GM21447 (cell line): Measurements from ENCODE around the gene GRIK4.

Experiments used
- ATAC-seq: cut with Tn5 transposase; IDR thresholded peaks from one replicate; pipeline ENCODE4 v1.9.1; 2021; ENCODE audit not compliant: unreplicated experiment

GRIK4 gene

GRCh38 chr11:120859552-120860295, 348.2 kb downstream of the GRIK4 start:
- no peak for ATAC-seq

GRCh38 chr11:120863359-120863758, 351.8 kb downstream of the GRIK4 start:
- ATAC-seq = no peak

- no peak for ATAC-seq
Measured at GRCh38 chr11:120867024-120867423, 355.5 kb downstream of the GRIK4 start.

GRCh38 chr11:120867531-120867930, 356.0 kb downstream of the GRIK4 start:
- no peak for ATAC-seq

- ATAC-seq = no peak
Measured at GRCh38 chr11:120867988-120868387, 356.4 kb downstream of the GRIK4 start.

GRCh38 chr11:120869097-120869496, 357.5 kb downstream of the GRIK4 start:
- ATAC-seq = no peak

GRCh38 chr11:120869516-120870011, 358.0 kb downstream of the GRIK4 start:
- ATAC-seq = no peak

- ATAC-seq = no peak
Measured at GRCh38 chr11:120871194-120871593, 359.6 kb downstream of the GRIK4 start.

- ATAC-seq = no peak
Measured at GRCh38 chr11:120871924-120872323, 360.4 kb downstream of the GRIK4 start.

- no peak for ATAC-seq
Measured at GRCh38 chr11:120873966-120874735, 362.6 kb downstream of the GRIK4 start.

GRCh38 chr11:120875986-120876385, 364.4 kb downstream of the GRIK4 start:
- ATAC-seq = no peak

- no peak for ATAC-seq
Measured at GRCh38 chr11:120877746-120878365, 366.3 kb downstream of the GRIK4 start.

- ATAC-seq = no peak
Measured at GRCh38 chr11:120878781-120879180, 367.2 kb downstream of the GRIK4 start.

- ATAC-seq = no peak
Measured at GRCh38 chr11:120880498-120881175, 369.1 kb downstream of the GRIK4 start.

GRCh38 chr11:120881596-120881995, 370.0 kb downstream of the GRIK4 start:
- no peak for ATAC-seq

GRCh38 chr11:120882175-120882574, 370.6 kb downstream of the GRIK4 start:
- ATAC-seq = no peak

- no peak for ATAC-seq
Measured at GRCh38 chr11:120883404-120884080, 372.0 kb downstream of the GRIK4 start.

GRCh38 chr11:120884154-120885020, 372.8 kb downstream of the GRIK4 start:
- ATAC-seq = no peak

- no peak for ATAC-seq
Measured at GRCh38 chr11:120890609-120891320, 379.2 kb downstream of the GRIK4 start.
